Smooth muscle cell (in vitro differentiated cells): Measurements from ENCODE around the gene CCDC146. TPM values are rescaled to one million over a fixed set of nuclear protein-coding genes. Genes with fewer than 3 reads are reported as not detected.
"Not testable (repeated sequence)": the region's sequence is repeated elsewhere in the genome, so short reads cannot be mapped to it uniquely, and the experiment has no call there.

Source experiments
- DNase-seq: peaks from one replicate; lab custom pipeline; 2025; ENCODE audit not compliant: unreplicated experiment; lab: John Stamatoyannopoulos, UW
- H2AFZ ChIP-seq: fragments of 200-600 bp; sonication (generic); 2 replicates; pipeline ENCODE4 v1.6.0; 2016; ENCODE audit warnings: antibody characterized with exemption, low read depth, mild to moderate bottlenecking
- H3F3A ChIP-seq: fragments of 200-600 bp; sonication (generic); 2 replicates; pipeline ENCODE4 v1.6.0; 2017; ENCODE audit warnings: antibody characterized with exemption, low read depth
- H3K27ac ChIP-seq: fragments of 200-600 bp; sonication (generic); 2 replicates; pipeline ENCODE4 v1.5.1; 2016; ENCODE audit warnings: low read depth, mild to moderate bottlenecking
- H3K27me3 ChIP-seq: fragments of 200-600 bp; sonication (generic); 2 replicates; pipeline ENCODE4 v1.6.1; 2016; ENCODE audit warnings: low read depth, mild to moderate bottlenecking
- H3K36me3 ChIP-seq: fragments of 200-600 bp; sonication (generic); 2 replicates; pipeline ENCODE4 v1.5.1; 2016; ENCODE audit warnings: low read depth
- H3K4me1 ChIP-seq: fragments of 200-600 bp; sonication (generic); 2 replicates; pipeline ENCODE4 v1.5.1; 2016; ENCODE audit warnings: low read depth
- H3K4me2 ChIP-seq: fragments of 200-600 bp; sonication (generic); 2 replicates; pipeline ENCODE4 v1.6.0; 2016; ENCODE audit warnings: mild to moderate bottlenecking
- H3K4me3 ChIP-seq: fragments of 200-600 bp; sonication (generic); 2 replicates; pipeline ENCODE4 v1.5.1; 2016; ENCODE audit warnings: mild to moderate bottlenecking
- H3K79me2 ChIP-seq: fragments of 200-600 bp; sonication (generic); 2 replicates; pipeline ENCODE4 v1.6.0; 2016; ENCODE audit warnings: low read depth, mild to moderate bottlenecking
- H3K9ac ChIP-seq: fragments of 200-600 bp; sonication (generic); 2 replicates; pipeline ENCODE4 v1.6.0; 2016; ENCODE audit warnings: low read depth
- H3K9me3 ChIP-seq: fragments of 200-600 bp; sonication (generic); replicated peaks from 2 replicates; pipeline ENCODE4 v1.5.1; 2016; ENCODE audit warnings: low read depth
- H4K20me1 ChIP-seq: fragments of 200-600 bp; sonication (generic); 2 replicates; pipeline ENCODE4 v1.6.0; 2016; ENCODE audit warnings: low read depth
- CTCF ChIP-seq: fragments of 200-600 bp; sonication (generic); IDR thresholded peaks from 2 replicates; pipeline ENCODE4 v1.5.1; 2017; ENCODE audit warnings: borderline replicate concordance, mild to moderate bottlenecking, antibody characterized with exemption; ENCODE audit not compliant: insufficient read depth, poor library complexity, severe bottlenecking
- WGBS: methylation state at CpG from one replicate; pipeline ENCODE4 v1.1.7; 2016; ENCODE audit warnings: low lambda C conversion rate; 5-methylcytosine and 5-hydroxymethylcytosine counted together
- polyA plus RNA-seq: library from polyadenylated mRNA; unstranded; fragments of >200 nt; fragmentation: Nextera tagmentation; extraction: Ambion mirVana; gene quantifications from 2 replicates; pipeline ENCODE4 v1.2.1, GENCODE V29; 2016
- total RNA-seq: library from RNA; depleted of rRNA; stranded (reverse); fragments of >200 nt; gene quantifications from 2 replicates; pipeline ENCODE4 v1.2.3, GENCODE V29; 2014

Gene CCDC146
- total and polyA plus RNA-seq, 2 experiments from 2014 or later, result 0.77 to 7.3 TPM

GRCh38 chr7:77152232-77152631 is 29.8 kb downstream of the CCDC146 start:
- H2AFZ ChIP-seq, H3K9ac ChIP-seq, H3K27me3 ChIP-seq, H4K20me1 ChIP-seq, H3K79me2 ChIP-seq, H3K27ac ChIP-seq, H3K9me3 ChIP-seq, H3K4me1 ChIP-seq, DNase-seq, H3K36me3 ChIP-seq, H3K4me3 ChIP-seq, H3K4me2 ChIP-seq, H3F3A ChIP-seq: not testable (repeated sequence)

- not testable (repeated sequence) for H3K4me1 ChIP-seq, H3K36me3 ChIP-seq, H3K4me3 ChIP-seq, H3K27me3 ChIP-seq, H3K9me3 ChIP-seq, H3K9ac ChIP-seq, H4K20me1 ChIP-seq, H3K79me2 ChIP-seq, H3K4me2 ChIP-seq, H3F3A ChIP-seq, DNase-seq, H2AFZ ChIP-seq
- H3K27ac ChIP-seq, result peak overlapping the region; percentile 52
- 41% methylated on average over 3 of the region's 3 CpGs for WGBS
Observed at GRCh38 chr7:77154917-77155464, 32.6 kb downstream of the CCDC146 start.

- WGBS, result 82% methylated on average over 5 of the region's 5 CpGs
- H4K20me1 ChIP-seq, H3K9ac ChIP-seq, H3K9me3 ChIP-seq, H3K27me3 ChIP-seq, DNase-seq, H3K4me2 ChIP-seq, H2AFZ ChIP-seq, H3K79me2 ChIP-seq, H3F3A ChIP-seq, H3K4me3 ChIP-seq, H3K4me1 ChIP-seq, H3K36me3 ChIP-seq: not testable (repeated sequence)
- H3K27ac ChIP-seq, result peak overlapping the region; percentile 52
Observed at GRCh38 chr7:77155601-77156377, 33.4 kb downstream of the CCDC146 start.

- H3K9me3 ChIP-seq, H3K79me2 ChIP-seq, H3K36me3 ChIP-seq, H3K27me3 ChIP-seq, H3K27ac ChIP-seq, H3F3A ChIP-seq, H3K9ac ChIP-seq, H3K4me2 ChIP-seq, H4K20me1 ChIP-seq, DNase-seq, H3K4me3 ChIP-seq, H2AFZ ChIP-seq, H3K4me1 ChIP-seq: not testable (repeated sequence)
- WGBS, result no CpG with 5 or more reads among the region's 1 CpG
Observed at GRCh38 chr7:77157034-77157433, 34.6 kb downstream of the CCDC146 start.

- Histone ChIP-seq H3K36me3 (no peaks in the 10 kb centered on the region), H3K4me1 (no peaks in the 10 kb centered on the region), H3K79me2 (no peaks in the 10 kb centered on the region), H3F3A (no peaks in the 10 kb centered on the region), H4K20me1 (no peaks in the 10 kb centered on the region), H3K4me3 (no peak overlapping the region), H2AFZ (no peak overlapping the region), H3K9ac (no peak overlapping the region), H3K9me3 (no peaks in the 10 kb centered on the region), H3K4me2 (no peak overlapping the region), H3K27me3 (no peaks in the 10 kb centered on the region), H3K27ac (no peak overlapping the region)
- DNase-seq, result no peak
- 45% methylated on average over 1 of the region's 1 CpG for WGBS
- no peak for TF ChIP-seq CTCF
Observed at GRCh38 chr7:77157446-77157845, 35.0 kb downstream of the CCDC146 start.

GRCh38 chr7:77171073-77171472 is 48.7 kb downstream of the CCDC146 start:
- not testable (repeated sequence) for H3K79me2 ChIP-seq, H3F3A ChIP-seq, H3K4me3 ChIP-seq, H3K27ac ChIP-seq, H3K36me3 ChIP-seq, H3K9ac ChIP-seq, DNase-seq, H3K9me3 ChIP-seq, H3K4me2 ChIP-seq, H4K20me1 ChIP-seq, H3K27me3 ChIP-seq, H3K4me1 ChIP-seq, H2AFZ ChIP-seq
- 66% methylated on average over 4 of the region's 4 CpGs for WGBS

GRCh38 chr7:77172437-77173172 is 50.2 kb downstream of the CCDC146 start:
- 88% methylated on average over 5 of the region's 6 CpGs for WGBS
- not testable (repeated sequence) for H4K20me1 ChIP-seq, H3K27ac ChIP-seq, H3K9ac ChIP-seq, H3F3A ChIP-seq, H2AFZ ChIP-seq, H3K4me2 ChIP-seq, H3K36me3 ChIP-seq, H3K4me3 ChIP-seq, H3K27me3 ChIP-seq, H3K79me2 ChIP-seq, H3K9me3 ChIP-seq, DNase-seq, H3K4me1 ChIP-seq
